T-helper 1 cell (primary cell): Measurements from ENCODE around the gene SELE.

Experiments used
- DNase-seq, 5 donors: peaks; one replicate each; pipeline ENCODE4 v3.0.0-alpha.2; 2012 to 2020

Gene SELE

GRCh38 chr1:169681140-169681539 is 52.7 kb downstream of the SELE start:
- DNase-seq = no peak

- DNase-seq = no peak
These were observed 53.4 kb downstream of the SELE start for GRCh38 chr1:169680377-169681019.

- DNase-seq = no peak
These were observed 54.2 kb downstream of the SELE start for GRCh38 chr1:169679692-169680091.

DNA sequence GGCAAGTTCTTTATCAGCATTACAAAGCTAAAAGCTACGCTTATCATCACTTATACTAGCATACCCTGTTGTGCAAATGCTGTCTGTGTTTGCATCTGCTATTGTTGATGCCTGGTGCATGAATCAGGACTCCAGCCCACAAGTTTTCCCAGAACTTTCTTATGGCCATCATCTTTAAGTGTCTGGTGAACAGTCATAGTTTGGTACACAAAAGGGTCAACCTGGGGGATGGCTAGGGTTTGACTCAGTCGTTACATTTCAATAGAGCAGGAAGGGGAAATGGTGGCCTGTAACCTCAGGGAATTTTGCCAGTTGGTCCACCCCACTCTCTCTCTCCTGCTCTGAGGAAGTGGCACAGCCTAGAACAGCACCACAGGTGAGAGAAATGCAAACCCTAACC is 57.9 kb downstream of the SELE start:
- no peak for DNase-seq
